Natural killer cell (primary cell): Measurements from ENCODE around the gene PLCB1. TPM values are rescaled to one million over a fixed set of nuclear protein-coding genes. Genes with fewer than 3 reads are reported as not detected.

Source experiments
- ATAC-seq, 3 donors: fragments of 150-1000 bp in 2 of 3; fragments of 200-7000 bp in 1 of 3; cut with Tn5 transposase; 1 replicate in 1 of 3; 2 replicates in 2 of 3; pipeline ENCODE4 v1.10.0; 2021; ENCODE audit warnings: mild to moderate bottlenecking in 2 of 3, moderate library complexity in 2 of 3
- DNase-seq, 2 donors: peaks; one replicate each; pipeline versions ENCODE4 v3.0.0 to v3.0.0-alpha.2; 2013 to 2021; ENCODE audit warnings: mixed read lengths in 1 of 2
- H3K27ac ChIP-seq: one replicate; pipeline ENCODE4 v1.5.1; 2013; ENCODE audit warnings: mild to moderate bottlenecking, low read length
- H3K27me3 ChIP-seq: one replicate; pipeline ENCODE4 v1.6.1; 2013; ENCODE audit warnings: low read length; ENCODE audit not compliant: control insufficient read depth, insufficient read depth
- H3K36me3 ChIP-seq: one replicate; pipeline ENCODE4 v1.6.1; 2013; ENCODE audit warnings: low read length; ENCODE audit not compliant: control insufficient read depth, insufficient read depth
- H3K4me1 ChIP-seq: one replicate; pipeline ENCODE4 v1.6.1; 2013; ENCODE audit warnings: low read length; ENCODE audit not compliant: control insufficient read depth, insufficient read depth
- H3K4me3 ChIP-seq: one replicate; pipeline ENCODE4 v1.5.1; 2013; ENCODE audit warnings: low read length
- H3K9me3 ChIP-seq: one replicate; pipeline ENCODE4 v1.6.1; 2013; ENCODE audit warnings: low read length; ENCODE audit not compliant: control insufficient read depth, insufficient read depth
- H3K27ac Mint-ChIP-seq, 2 donors: one replicate each; pipeline ENCODE4 v1.8.0; 2022; ENCODE audit warnings: mild to moderate bottlenecking in 2 of 2, mixed read lengths in 2 of 2, moderate library complexity in 1 of 2
- H3K27me3 Mint-ChIP-seq, 2 donors: one replicate each; pipeline ENCODE4 v1.8.0; 2022; ENCODE audit warnings: low read depth in 2 of 2, mixed read lengths in 2 of 2
- H3K36me3 Mint-ChIP-seq: one replicate; pipeline ENCODE4 v1.8.0; 2022; ENCODE audit warnings: mixed read lengths
- H3K4me1 Mint-ChIP-seq, 2 donors: one replicate each; pipeline ENCODE4 v1.8.0; 2022; ENCODE audit warnings: mixed read lengths in 2 of 2
- H3K4me3 Mint-ChIP-seq: one replicate; pipeline ENCODE4 v1.8.0; 2022; ENCODE audit warnings: mild to moderate bottlenecking, moderate library complexity, mixed read lengths
- H3K9me3 Mint-ChIP-seq, 2 donors: one replicate each; pipeline ENCODE4 v1.8.0; 2022; ENCODE audit warnings: mixed read lengths in 2 of 2
- WGBS: methylation state at CpG from one replicate; pipeline ENCODE4 v1.1.7; 2013; ENCODE audit warnings: missing lambda C conversion rate; ENCODE audit not compliant: insufficient coverage; 5-methylcytosine and 5-hydroxymethylcytosine counted together
- intact Hi-C: fragments of 100-400 bp; cut with micrococcal nuclease; formaldehyde crosslinking; loops from one replicate; pipeline ENCODE4 v1.14.2; 2022
- total RNA-seq, 4 donors: library from RNA; stranded (reverse); fragments of 120-200 nt in 1 of 4; gene quantifications; one replicate each; pipeline versions ENCODE4 v1.2.3 to v1.2.4, GENCODE V29; 2013 to 2022
- TF ChIP-seq, protein P1 (sequence below): fragments of 200-600 bp; IDR thresholded peaks from one replicate; pipeline ENCODE4 v1.8.0; 2022; ENCODE audit warnings: antibody characterized with exemption

Gene PLCB1
- total RNA-seq, 3 donors from 2014 or later (not counting 1 experiment from before 2014, with no cell fraction given), result 48.7 to 66.2 (median 57.7) TPM

DNA sequence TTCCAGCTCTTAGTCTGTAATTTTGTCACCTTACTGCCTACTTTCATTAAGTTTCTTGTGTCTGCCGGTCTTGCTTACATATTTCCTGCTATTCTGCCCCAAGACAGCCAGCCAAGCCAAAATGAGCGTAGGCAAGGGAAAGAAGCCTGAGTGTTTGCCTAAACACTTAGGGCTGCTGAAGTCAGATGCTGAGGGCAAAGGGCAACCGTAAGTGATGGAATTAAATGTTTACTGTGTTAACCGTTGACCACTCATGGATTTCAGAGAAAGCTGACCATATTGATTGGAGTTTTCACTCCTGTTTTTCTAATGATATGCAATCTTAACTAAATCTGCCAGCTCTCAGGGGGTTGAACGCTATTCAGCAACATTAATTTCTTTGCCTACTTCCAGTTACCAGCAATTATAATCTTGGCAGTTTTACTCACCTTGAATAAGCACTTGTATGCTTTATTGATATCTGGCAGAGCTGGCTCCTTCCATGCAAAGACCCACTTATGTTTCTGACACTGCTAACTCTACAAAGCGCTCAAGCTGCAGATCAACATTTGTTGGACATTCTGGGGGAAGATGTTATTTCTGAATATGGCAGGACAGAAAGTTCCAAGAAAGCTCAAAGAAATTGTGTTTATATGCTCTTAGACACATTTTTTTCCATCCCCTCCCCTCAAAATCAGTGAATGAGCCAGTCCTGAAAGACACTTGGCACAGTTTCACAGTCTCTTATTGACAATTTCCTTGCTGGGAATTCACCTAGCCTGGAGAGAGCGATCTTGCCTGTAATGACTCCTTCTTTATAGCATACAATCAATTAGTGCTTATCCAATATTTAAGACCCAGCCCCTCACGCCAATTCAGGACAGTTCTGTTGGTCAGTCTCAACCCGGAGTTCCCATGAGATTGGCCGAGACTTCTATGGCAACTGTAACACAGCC, 183.8 kb downstream of the PLCB1 start:
- H3K4me1 ChIP-seq, result no peaks in the 10 kb centered on the region
- Mint-ChIP-seq H3K36me3 (no peaks in the 10 kb centered on the region), H3K27me3 (no peaks in the 10 kb centered on the region), H3K9me3 (no peaks in the 10 kb centered on the region), H3K27ac (no peak overlapping the region), H3K4me1 (peaks cover 27 to 45% of the 10 kb centered on the region in 2 donors), H3K4me3 (no peak overlapping the region)
- ATAC-seq, result no peak
- H3K9me3 ChIP-seq, result no peaks in the 10 kb centered on the region
- H3K27me3 ChIP-seq, result no peaks in the 10 kb centered on the region
- intact Hi-C loops, result no loop called here
- H3K27ac ChIP-seq, result no peak overlapping the region
- DNase-seq, result no peak
- H3K36me3 ChIP-seq, result no peaks in the 10 kb centered on the region
- TF ChIP-seq, protein P1, sequence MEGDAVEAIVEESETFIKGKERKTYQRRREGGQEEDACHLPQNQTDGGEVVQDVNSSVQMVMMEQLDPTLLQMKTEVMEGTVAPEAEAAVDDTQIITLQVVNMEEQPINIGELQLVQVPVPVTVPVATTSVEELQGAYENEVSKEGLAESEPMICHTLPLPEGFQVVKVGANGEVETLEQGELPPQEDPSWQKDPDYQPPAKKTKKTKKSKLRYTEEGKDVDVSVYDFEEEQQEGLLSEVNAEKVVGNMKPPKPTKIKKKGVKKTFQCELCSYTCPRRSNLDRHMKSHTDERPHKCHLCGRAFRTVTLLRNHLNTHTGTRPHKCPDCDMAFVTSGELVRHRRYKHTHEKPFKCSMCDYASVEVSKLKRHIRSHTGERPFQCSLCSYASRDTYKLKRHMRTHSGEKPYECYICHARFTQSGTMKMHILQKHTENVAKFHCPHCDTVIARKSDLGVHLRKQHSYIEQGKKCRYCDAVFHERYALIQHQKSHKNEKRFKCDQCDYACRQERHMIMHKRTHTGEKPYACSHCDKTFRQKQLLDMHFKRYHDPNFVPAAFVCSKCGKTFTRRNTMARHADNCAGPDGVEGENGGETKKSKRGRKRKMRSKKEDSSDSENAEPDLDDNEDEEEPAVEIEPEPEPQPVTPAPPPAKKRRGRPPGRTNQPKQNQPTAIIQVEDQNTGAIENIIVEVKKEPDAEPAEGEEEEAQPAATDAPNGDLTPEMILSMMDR, result no peak
- WGBS, result 91% methylated on average over 9 of the region's 10 CpGs
- no peak overlapping the region for H3K4me3 ChIP-seq

DNA sequence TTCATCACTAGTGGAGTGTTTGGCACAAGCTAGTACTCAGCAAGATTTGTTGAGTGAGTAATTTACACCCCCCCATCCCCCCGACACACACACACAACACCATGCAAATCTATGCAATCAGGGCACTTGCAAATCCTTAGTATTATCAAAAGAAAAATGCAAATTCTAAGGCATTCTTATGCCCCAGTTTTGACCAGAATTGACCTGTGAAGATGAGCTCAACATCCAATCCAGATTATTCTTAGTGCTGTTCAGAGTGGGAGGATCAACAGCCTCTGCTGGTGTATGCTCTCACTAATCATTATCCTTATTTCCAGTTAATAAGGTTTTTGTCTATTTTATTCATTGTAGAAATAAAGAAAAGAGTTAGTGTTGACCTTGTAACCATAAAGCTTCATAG, 185.4 kb downstream of the PLCB1 start:
- no peak overlapping the region for H3K27ac Mint-ChIP-seq
- no peaks in the 10 kb centered on the region for H3K36me3 Mint-ChIP-seq
- ATAC-seq, result no peak
- no peaks in the 10 kb centered on the region for H3K9me3 Mint-ChIP-seq
- no peak overlapping the region for H3K4me3 ChIP-seq
- H3K36me3 ChIP-seq, result no peaks in the 10 kb centered on the region
- H3K27me3 ChIP-seq, result no peaks in the 10 kb centered on the region
- intact Hi-C loops, result no loop called here
- H3K9me3 ChIP-seq, result no peaks in the 10 kb centered on the region
- no peak overlapping the region for H3K4me3 Mint-ChIP-seq
- TF ChIP-seq, protein P1, result no peak
- no peaks in the 10 kb centered on the region for H3K4me1 ChIP-seq
- DNase-seq, result no peak
- no peak overlapping the region for H3K27ac ChIP-seq
- WGBS, result 89% methylated on average over 1 of the region's 1 CpG
- peaks cover 40 to 42% of the 10 kb centered on the region in 2 donors for H3K4me1 Mint-ChIP-seq
- H3K27me3 Mint-ChIP-seq, result no peaks in the 10 kb centered on the region

DNA sequence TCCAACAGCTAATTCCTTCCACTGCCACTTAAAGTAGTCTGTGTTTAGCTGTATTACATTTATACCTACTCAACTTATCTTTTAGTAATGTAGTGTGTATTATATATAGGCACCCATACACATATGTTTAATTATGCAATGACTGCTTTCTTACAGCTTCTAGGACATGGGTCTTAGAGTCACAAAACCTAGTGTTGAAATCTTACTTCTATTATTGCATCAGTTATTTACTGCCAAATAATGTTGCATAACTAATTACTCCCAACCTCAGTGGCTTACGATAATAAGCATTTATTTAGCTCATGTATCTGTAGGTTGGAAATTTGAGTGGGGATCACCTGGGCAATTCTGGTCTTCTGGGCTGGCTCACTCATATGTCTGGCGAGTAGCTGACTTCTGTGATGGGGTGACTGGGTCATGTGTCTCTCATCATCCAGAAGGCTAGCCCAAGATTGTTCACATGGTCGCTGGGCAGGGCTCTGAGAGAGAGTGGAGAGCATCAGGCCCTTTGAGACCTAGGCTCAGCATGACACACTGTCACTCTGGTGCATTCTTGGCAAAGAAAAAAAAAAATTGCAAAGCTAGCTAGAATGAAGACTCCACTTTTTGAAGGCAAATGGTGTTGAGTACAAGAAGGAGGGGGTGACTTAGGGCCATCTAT, 187.0 kb downstream of the PLCB1 start:
- Histone ChIP-seq H3K4me1 (no peaks in the 10 kb centered on the region), H3K36me3 (no peaks in the 10 kb centered on the region), H3K4me3 (no peak overlapping the region), H3K9me3 (no peaks in the 10 kb centered on the region), H3K27me3 (no peaks in the 10 kb centered on the region), H3K27ac (no peak overlapping the region)
- WGBS, result 86% methylated on average over 3 of the region's 3 CpGs
- TF ChIP-seq, protein P1, result no peak
- H3K9me3 Mint-ChIP-seq, result no peaks in the 10 kb centered on the region
- no peak overlapping the region for H3K4me3 Mint-ChIP-seq
- H3K27me3 Mint-ChIP-seq, result no peaks in the 10 kb centered on the region
- peaks cover 43 to 45% of the 10 kb centered on the region in 2 donors for H3K4me1 Mint-ChIP-seq
- intact Hi-C loops, result no loop called here
- H3K36me3 Mint-ChIP-seq, result no peaks in the 10 kb centered on the region
- H3K27ac Mint-ChIP-seq, result no peak overlapping the region
- no peak for ATAC-seq
- DNase-seq, result no peak
